Skeletal muscle tissue (tissue), 2 donors: ENCODE data around the gene HOXC10. TPM values are rescaled to one million over a fixed set of nuclear protein-coding genes. Genes with fewer than 3 reads are reported as not detected.

Experiments used
- small RNA-seq: library from RNA; depleted of rRNA; stranded (forward); fragments of <200 nt; gene quantifications from one replicate; pipeline ENCODE3, GENCODE V24; 2014
- total RNA-seq: library from RNA; depleted of rRNA; stranded (reverse); fragments of >200 nt; gene quantifications from one replicate; pipeline ENCODE4 v1.2.3, GENCODE V29; 2014

Gene HOXC10
- total RNA-seq, 1 donor from 2014 or later: 3.7 TPM

Small RNAs within 50 kb of the gene (small RNA-seq; reads per million reads assigned to genes)
- not detected for gene AC012531.3
- gene AC012531.4: not detected
- not detected for gene HOXC5
- gene MIR196A2: 107 reads per million, percentile 96 among the genes with 10 or more reads in this experiment
- 6.8 reads per million, percentile 91 among the genes with 10 or more reads in this experiment for gene MIR615
- not detected for gene RF01905
- not detected for gene RF01906

Other genes starting within 250 kb of the HOXC10 start
- gene CISTR, start 233.2 kb upstream of the HOXC10 start, total RNA-seq: not detected
- not detected for gene HOXC13, start 46.3 kb upstream of the HOXC10 start, total RNA-seq
- not detected for gene HOXC12, start 30.2 kb upstream of the HOXC10 start, total RNA-seq
- gene HOXC11, start 12.0 kb upstream of the HOXC10 start, total RNA-seq: 0.52 TPM
- gene HOTAIR, start 10.2 kb upstream of the HOXC10 start, total RNA-seq: 2.1 TPM
- 4.2 TPM for gene HOXC9, start 15.0 kb downstream of the HOXC10 start, total RNA-seq
- 0.52 TPM for gene HOXC8, start 23.8 kb downstream of the HOXC10 start, total RNA-seq
- gene HOXC6, start 43.3 kb downstream of the HOXC10 start, total RNA-seq: 2.6 TPM
- gene HOXC5, start 47.9 kb downstream of the HOXC10 start, total RNA-seq: 0.52 TPM
- 1.0 TPM for gene HOXC4, start 68.7 kb downstream of the HOXC10 start, total RNA-seq
- gene SMUG1, start 203.8 kb downstream of the HOXC10 start, total RNA-seq: 27.7 TPM